Erythroblast (primary cell): ENCODE data around the gene RNASE1.

Experiments used
- GATA1 ChIP-seq: IDR thresholded peaks from 2 replicates; pipeline ENCODE4 v1.6.1; 2011; ENCODE audit warnings: low read depth, mild to moderate bottlenecking, control low read depth, low read length, moderate library complexity
- POLR2A ChIP-seq: IDR thresholded peaks from 2 replicates; pipeline ENCODE4 v1.6.1; 2011; ENCODE audit warnings: mild to moderate bottlenecking, low read length

GRCh38 chr14:20837831-20838230 lies 35.2 kb upstream of the RNASE1 start:
- TF ChIP-seq POLR2A, result no peak
- TF ChIP-seq GATA1, result no peak
